ENCODE results near the gene SOX6.

Gene SOX6

GRCh38 chr11:16373768-16374167, 17.4 kb upstream of the SOX6 start:
- H3K79me2 ChIP-seq (ENCODE audit: insufficient read depth, low read depth): no peaks in the 10 kb centered on the region
- H3K4me3 ChIP-seq (IDR thresholded peaks at IDR 0.05; ENCODE audit: insufficient read depth, low read depth, low read length): no peak overlapping the region
- H3K36me3 ChIP-seq (ENCODE audit: insufficient read depth): no peaks in the 10 kb centered on the region
- no peak overlapping the region for H3K4me2 ChIP-seq
- no peaks in the 10 kb centered on the region for H4K20me1 ChIP-seq (ENCODE audit: insufficient read depth)
- no peak overlapping the region for H3K9ac ChIP-seq
- no peak for TF ChIP-seq CTCF (conservative IDR thresholded peaks at IDR 0.05; ENCODE audit: low read depth, low read length)
- no peak overlapping the region for H2AFZ ChIP-seq (ENCODE audit: low read depth)
- H3K27ac ChIP-seq: no peak overlapping the region
- H3K4me1 ChIP-seq (ENCODE audit: low read depth, poor library complexity, severe bottlenecking): no peaks in the 10 kb centered on the region
- no peaks in the 10 kb centered on the region for H3K27me3 ChIP-seq (ENCODE audit: insufficient read depth, low read depth)

- no peak for TF ChIP-seq CTCF (conservative IDR thresholded peaks at IDR 0.05; ENCODE audit: low read depth, low read length)
- no peak overlapping the region for H3K4me2 ChIP-seq
- H3K4me1 ChIP-seq (ENCODE audit: low read depth, poor library complexity, severe bottlenecking): no peaks in the 10 kb centered on the region
- no peaks in the 10 kb centered on the region for H3K36me3 ChIP-seq (ENCODE audit: insufficient read depth)
- H2AFZ ChIP-seq (ENCODE audit: low read depth): no peak overlapping the region
- H4K20me1 ChIP-seq (ENCODE audit: insufficient read depth): no peaks in the 10 kb centered on the region
- H3K4me3 ChIP-seq (IDR thresholded peaks at IDR 0.05; ENCODE audit: insufficient read depth, low read depth, low read length): no peak overlapping the region
- no peaks in the 10 kb centered on the region for H3K27me3 ChIP-seq (ENCODE audit: insufficient read depth, low read depth)
- H3K27ac ChIP-seq: no peak overlapping the region
- H3K9ac ChIP-seq: no peak overlapping the region
- H3K79me2 ChIP-seq (ENCODE audit: insufficient read depth, low read depth): no peaks in the 10 kb centered on the region
These were observed 16.0 kb upstream of the SOX6 start for GRCh38 chr11:16372355-16372754.

GRCh38 chr11:16367252-16367651, 10.9 kb upstream of the SOX6 start:
- Histone ChIP-seq H3K4me2 (no peak overlapping the region), H4K20me1 (ENCODE audit: insufficient read depth) (no peaks in the 10 kb centered on the region), H3K27me3 (ENCODE audit: insufficient read depth, low read depth) (no peaks in the 10 kb centered on the region), H3K79me2 (ENCODE audit: insufficient read depth, low read depth) (no peaks in the 10 kb centered on the region), H3K36me3 (ENCODE audit: insufficient read depth) (no peaks in the 10 kb centered on the region), H2AFZ (ENCODE audit: low read depth) (no peak overlapping the region), H3K27ac (no peak overlapping the region), H3K9ac (no peak overlapping the region), H3K4me3 (IDR thresholded peaks at IDR 0.05; ENCODE audit: insufficient read depth, low read depth, low read length) (no peak overlapping the region), H3K4me1 (ENCODE audit: low read depth, poor library complexity, severe bottlenecking) (no peaks in the 10 kb centered on the region)
- no peak for TF ChIP-seq CTCF (conservative IDR thresholded peaks at IDR 0.05; ENCODE audit: low read depth, low read length)

- no peak for TF ChIP-seq CTCF (conservative IDR thresholded peaks at IDR 0.05; ENCODE audit: low read depth, low read length)
- no peak overlapping the region for H3K9ac ChIP-seq
- no peak overlapping the region for H3K4me3 ChIP-seq (IDR thresholded peaks at IDR 0.05; ENCODE audit: insufficient read depth, low read depth, low read length)
- H4K20me1 ChIP-seq (ENCODE audit: insufficient read depth): no peaks in the 10 kb centered on the region
- no peaks in the 10 kb centered on the region for H3K4me1 ChIP-seq (ENCODE audit: low read depth, poor library complexity, severe bottlenecking)
- H3K36me3 ChIP-seq (ENCODE audit: insufficient read depth): no peaks in the 10 kb centered on the region
- no peaks in the 10 kb centered on the region for H3K27me3 ChIP-seq (ENCODE audit: insufficient read depth, low read depth)
- no peak overlapping the region for H3K4me2 ChIP-seq
- H3K79me2 ChIP-seq (ENCODE audit: insufficient read depth, low read depth): no peaks in the 10 kb centered on the region
- H2AFZ ChIP-seq (ENCODE audit: low read depth): no peak overlapping the region
- H3K27ac ChIP-seq: no peak overlapping the region
These were observed 9.4 kb upstream of the SOX6 start for GRCh38 chr11:16365581-16366228.
